ENCODE measurements around the gene PPP1R14C. TPM values are rescaled to one million over a fixed set of nuclear protein-coding genes. Genes with fewer than 3 reads are reported as not detected.

The PPP1R14C gene
- polyA plus RNA-seq, 1 donor from 2014 or later = 14.0 TPM

GRCh38 chr6:150176659-150177058, 33.8 kb downstream of the PPP1R14C start:
- Histone ChIP-seq H3K4me3 (ENCODE audit: low read length) (no peak overlapping the region), H3K36me3 (ENCODE audit: insufficient read depth, low read length) (no peaks in the 10 kb centered on the region), H3F3A (ENCODE audit: insufficient read depth, low read length, poor library complexity, severe bottlenecking) (no peaks in the 10 kb centered on the region), H4K20me1 (ENCODE audit: insufficient read depth) (no peaks in the 10 kb centered on the region), H3K27ac (ENCODE audit: low read length) (no peak overlapping the region), H3K9me3 (ENCODE audit: low read length) (no peaks in the 10 kb centered on the region), H3K9ac (ENCODE audit: low read length) (no peak overlapping the region), H3K79me2 (replicated peaks; ENCODE audit: insufficient read depth, low read length) (no peaks in the 10 kb centered on the region), H3K4me2 (ENCODE audit: low read length) (no peak overlapping the region), H3K9me2 (ENCODE audit: insufficient read depth, low read length) (no peaks in the 10 kb centered on the region), H3K27me3 (ENCODE audit: insufficient read depth, low read depth, low read length) (no peaks in the 10 kb centered on the region), H2AFZ (ENCODE audit: low read depth, low read length) (no peak overlapping the region)
- no peak for TF ChIP-seq MXI1 (conservative IDR thresholded peaks at IDR 0.05; ENCODE audit: poor library complexity, severe bottlenecking)
- no peak for TF ChIP-seq RAD21 (conservative IDR thresholded peaks at IDR 0.05)
- TF ChIP-seq EZH2 (IDR thresholded peaks at IDR 0.05; ENCODE audit: borderline replicate concordance, insufficient read depth, low read length, poor library complexity, severe bottlenecking) = no peak
- TF ChIP-seq POLR2AphosphoS5 (IDR thresholded peaks at IDR 0.05) = no peak
- no peak for TF ChIP-seq CTCF (IDR thresholded peaks at IDR 0.05; ENCODE audit: poor library complexity, severe bottlenecking)
- no peak for TF ChIP-seq SMC3 (conservative IDR thresholded peaks at IDR 0.05; ENCODE audit: poor library complexity)
- TF ChIP-seq, protein P1, sequence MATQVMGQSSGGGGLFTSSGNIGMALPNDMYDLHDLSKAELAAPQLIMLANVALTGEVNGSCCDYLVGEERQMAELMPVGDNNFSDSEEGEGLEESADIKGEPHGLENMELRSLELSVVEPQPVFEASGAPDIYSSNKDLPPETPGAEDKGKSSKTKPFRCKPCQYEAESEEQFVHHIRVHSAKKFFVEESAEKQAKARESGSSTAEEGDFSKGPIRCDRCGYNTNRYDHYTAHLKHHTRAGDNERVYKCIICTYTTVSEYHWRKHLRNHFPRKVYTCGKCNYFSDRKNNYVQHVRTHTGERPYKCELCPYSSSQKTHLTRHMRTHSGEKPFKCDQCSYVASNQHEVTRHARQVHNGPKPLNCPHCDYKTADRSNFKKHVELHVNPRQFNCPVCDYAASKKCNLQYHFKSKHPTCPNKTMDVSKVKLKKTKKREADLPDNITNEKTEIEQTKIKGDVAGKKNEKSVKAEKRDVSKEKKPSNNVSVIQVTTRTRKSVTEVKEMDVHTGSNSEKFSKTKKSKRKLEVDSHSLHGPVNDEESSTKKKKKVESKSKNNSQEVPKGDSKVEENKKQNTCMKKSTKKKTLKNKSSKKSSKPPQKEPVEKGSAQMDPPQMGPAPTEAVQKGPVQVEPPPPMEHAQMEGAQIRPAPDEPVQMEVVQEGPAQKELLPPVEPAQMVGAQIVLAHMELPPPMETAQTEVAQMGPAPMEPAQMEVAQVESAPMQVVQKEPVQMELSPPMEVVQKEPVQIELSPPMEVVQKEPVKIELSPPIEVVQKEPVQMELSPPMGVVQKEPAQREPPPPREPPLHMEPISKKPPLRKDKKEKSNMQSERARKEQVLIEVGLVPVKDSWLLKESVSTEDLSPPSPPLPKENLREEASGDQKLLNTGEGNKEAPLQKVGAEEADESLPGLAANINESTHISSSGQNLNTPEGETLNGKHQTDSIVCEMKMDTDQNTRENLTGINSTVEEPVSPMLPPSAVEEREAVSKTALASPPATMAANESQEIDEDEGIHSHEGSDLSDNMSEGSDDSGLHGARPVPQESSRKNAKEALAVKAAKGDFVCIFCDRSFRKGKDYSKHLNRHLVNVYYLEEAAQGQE (IDR thresholded peaks at IDR 0.05; ENCODE audit: borderline replicate concordance) = no peak
- TF ChIP-seq TAF1 (IDR thresholded peaks at IDR 0.05; ENCODE audit: low read depth) = no peak
- no peak for TF ChIP-seq EP300 (conservative IDR thresholded peaks at IDR 0.05; ENCODE audit: poor library complexity, severe bottlenecking)

DNA sequence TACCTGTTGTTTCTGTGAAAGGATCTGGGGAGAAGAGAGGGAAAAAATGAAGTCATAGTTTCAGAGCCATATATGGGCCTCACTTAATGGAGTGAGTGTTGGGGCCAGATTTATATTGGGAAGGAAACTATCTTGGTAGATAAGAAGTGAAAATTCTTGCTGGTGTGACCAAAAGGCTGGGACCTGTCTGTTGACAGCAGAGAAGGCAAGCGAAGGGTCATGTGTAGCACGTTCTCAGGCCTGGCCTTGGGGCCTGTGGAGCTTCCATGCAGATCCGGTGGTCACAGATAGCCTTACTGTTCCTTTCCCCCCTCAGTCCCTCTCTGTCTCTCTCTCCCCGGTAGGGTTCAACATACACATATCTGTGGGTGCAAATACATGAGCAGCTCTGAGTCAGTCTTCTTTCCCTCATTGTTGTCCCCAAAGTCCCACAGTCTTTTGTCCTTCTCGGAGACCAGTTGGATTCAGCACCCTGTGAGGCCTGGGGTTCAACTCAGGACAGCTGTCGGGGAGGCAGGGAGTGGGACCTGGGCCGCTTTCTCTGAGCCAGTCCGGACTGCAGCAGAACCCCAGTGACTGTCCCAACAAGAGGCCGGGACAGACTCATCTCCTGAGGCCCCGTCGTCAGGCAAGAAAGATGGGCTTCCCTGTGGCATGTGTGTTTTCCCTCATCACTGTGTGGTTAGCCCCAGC, 34.6 kb downstream of the PPP1R14C start:
- Histone ChIP-seq H2AFZ (ENCODE audit: low read depth, low read length) (no peak overlapping the region), H3K27ac (ENCODE audit: low read length) (no peak overlapping the region), H3K9me2 (ENCODE audit: insufficient read depth, low read length) (no peaks in the 10 kb centered on the region), H3F3A (ENCODE audit: insufficient read depth, low read length, poor library complexity, severe bottlenecking) (no peaks in the 10 kb centered on the region), H3K27me3 (ENCODE audit: insufficient read depth, low read depth, low read length) (no peaks in the 10 kb centered on the region), H3K79me2 (replicated peaks; ENCODE audit: insufficient read depth, low read length) (no peaks in the 10 kb centered on the region), H3K4me3 (ENCODE audit: low read length) (no peak overlapping the region), H3K9me3 (ENCODE audit: low read length) (no peaks in the 10 kb centered on the region), H3K4me2 (ENCODE audit: low read length) (no peak overlapping the region), H4K20me1 (ENCODE audit: insufficient read depth) (no peaks in the 10 kb centered on the region), H3K9ac (ENCODE audit: low read length) (no peak overlapping the region), H3K36me3 (ENCODE audit: insufficient read depth, low read length) (no peaks in the 10 kb centered on the region)
- TF ChIP-seq SMC3 (conservative IDR thresholded peaks at IDR 0.05; ENCODE audit: poor library complexity) = no peak

Measured in neural cell (in vitro differentiated cells).